SK-MEL-5 (cell line): Measurements from ENCODE around the gene ELAPOR2. TPM values are rescaled to one million over a fixed set of nuclear protein-coding genes. Genes with fewer than 3 reads are reported as not detected.
"Not testable (repeated sequence)": the region's sequence is repeated elsewhere in the genome, so short reads cannot be mapped to it uniquely, and the experiment has no call there.

ENCODE experiments used
- DNase-seq: peaks from one replicate; pipeline ENCODE4 v3.0.0-alpha.2; 2016; ENCODE audit warnings: low read depth, low spot score
- in situ Hi-C: cut with HindIII; loops from 2 replicates; pipeline ENCODE4 v1.10.0; 2016; ENCODE audit warnings: low sequenced_read_pairs, high pct_unique_total_duplicates, low pct_unique_long_range_greater_than_20kb
- total RNA-seq: library from RNA; depleted of rRNA; stranded (reverse); fragments of >200 nt; shearing (Covaris generic); gene quantifications from 2 replicates; pipeline ENCODE4 v1.2.3, GENCODE V29; 2014

The ELAPOR2 gene
- total RNA-seq, 1 experiment from 2014 or later: 6.3 TPM

- DNase-seq: no peak
- in situ Hi-C loops: no loop called here
These were observed 3.1 kb downstream of the ELAPOR2 start for GRCh38 chr7:87056346-87056745.

GRCh38 chr7:87048839-87049238 lies 10.6 kb downstream of the ELAPOR2 start:
- in situ Hi-C loops: no loop called here
- no peak for DNase-seq

GRCh38 chr7:87046456-87046855 lies 13.0 kb downstream of the ELAPOR2 start:
- peak; percentile 25 for DNase-seq
- in situ Hi-C loops: no loop called here

GRCh38 chr7:87044713-87045112 lies 14.7 kb downstream of the ELAPOR2 start:
- DNase-seq, in situ Hi-C loops: not testable (repeated sequence)

- in situ Hi-C loops, DNase-seq: not testable (repeated sequence)
These were observed 17.9 kb downstream of the ELAPOR2 start for GRCh38 chr7:87041586-87041985.

- in situ Hi-C loops, DNase-seq: not testable (repeated sequence)
These were observed 19.7 kb downstream of the ELAPOR2 start for GRCh38 chr7:87039691-87040299.

GRCh38 chr7:87038993-87039690 lies 20.3 kb downstream of the ELAPOR2 start:
- DNase-seq: peak; percentile 4
- in situ Hi-C loops: no loop called here

GRCh38 chr7:87036985-87037384 lies 22.5 kb downstream of the ELAPOR2 start:
- no peak for DNase-seq
- in situ Hi-C loops: no loop called here

GRCh38 chr7:87032604-87033339 lies 26.7 kb downstream of the ELAPOR2 start:
- in situ Hi-C loops: no loop called here
- DNase-seq: no peak

GRCh38 chr7:87029078-87029477 lies 30.4 kb downstream of the ELAPOR2 start:
- in situ Hi-C loops: no loop called here

GRCh38 chr7:87028636-87029035 lies 30.8 kb downstream of the ELAPOR2 start:
- in situ Hi-C loops: no loop called here
- DNase-seq: peak; percentile 60

More at GRCh38 chr7:87029078-87029477, 30.4 kb downstream of the ELAPOR2 start:
- no peak for DNase-seq

- DNase-seq: no peak
- in situ Hi-C loops: no loop called here
These were observed 31.6 kb downstream of the ELAPOR2 start for GRCh38 chr7:87027900-87028299.

- in situ Hi-C loops: no loop called here
- no peak for DNase-seq
These were observed 38.2 kb downstream of the ELAPOR2 start for GRCh38 chr7:87021285-87021684.

- in situ Hi-C loops: no loop called here
These were observed 42.8 kb downstream of the ELAPOR2 start for GRCh38 chr7:87016606-87017005.

GRCh38 chr7:87013840-87014190 lies 45.6 kb downstream of the ELAPOR2 start:
- no peak for DNase-seq
- in situ Hi-C loops: no loop called here

More at GRCh38 chr7:87016606-87017005, 42.8 kb downstream of the ELAPOR2 start:
- no peak for DNase-seq

GRCh38 chr7:87013136-87013839 lies 46.2 kb downstream of the ELAPOR2 start:
- DNase-seq: no peak
- in situ Hi-C loops: no loop called here
